GM23338 (cell line): ENCODE data around the gene BAX. TPM values are rescaled to one million over a fixed set of nuclear protein-coding genes. Genes with fewer than 3 reads are reported as not detected.

Experiments used
- ATAC-seq: fragments of 200-7000 bp; cut with Tn5 transposase; 3 replicates; pipeline ENCODE4 v1.9.1; 2020
- DNase-seq: peaks from one replicate; pipeline ENCODE4 v3.0.0-alpha.2; 2015; ENCODE audit warnings: low spot score
- H2AFZ ChIP-seq: fragments of 200-600 bp; sonication (generic); 2 replicates; pipeline ENCODE4 v1.8.0; 2016; ENCODE audit warnings: antibody characterized with exemption, mild to moderate bottlenecking, moderate library complexity
- H3F3A ChIP-seq: fragments of 200-600 bp; sonication (generic); replicated peaks from 2 replicates; pipeline ENCODE4 v1.8.0; 2017; ENCODE audit warnings: antibody characterized with exemption, mixed run types, low read depth
- H3K27ac ChIP-seq: fragments of 200-600 bp; sonication (generic); 2 replicates; pipeline ENCODE4 v1.6.1; 2016; ENCODE audit warnings: low read depth
- H3K27me3 ChIP-seq: fragments of 200-600 bp; sonication (generic); 2 replicates; pipeline ENCODE4 v1.8.0; 2016; ENCODE audit warnings: mild to moderate bottlenecking, mixed run types, moderate library complexity; ENCODE audit not compliant: insufficient read depth
- H3K36me3 ChIP-seq: fragments of 200-600 bp; sonication (generic); 2 replicates; pipeline ENCODE4 v1.8.0; 2016; ENCODE audit warnings: mild to moderate bottlenecking; ENCODE audit not compliant: insufficient read depth
- H3K4me1 ChIP-seq: fragments of 200-600 bp; sonication (generic); 2 replicates; pipeline ENCODE4 v1.8.0; 2016; ENCODE audit warnings: mild to moderate bottlenecking, moderate library complexity; ENCODE audit not compliant: insufficient read depth
- H3K4me2 ChIP-seq: fragments of 200-600 bp; sonication (generic); 2 replicates; pipeline ENCODE4 v1.7.1; 2017; ENCODE audit warnings: mixed run types
- H3K4me3 ChIP-seq: fragments of 200-600 bp; sonication (generic); 2 replicates; pipeline ENCODE4 v1.6.1; 2016; ENCODE audit warnings: mixed run types
- H3K79me2 ChIP-seq: fragments of 200-600 bp; sonication (generic); replicated peaks from 2 replicates; pipeline ENCODE4 v1.8.0; 2017; ENCODE audit warnings: mild to moderate bottlenecking; ENCODE audit not compliant: insufficient read depth
- H3K9me2 ChIP-seq: fragments of 200-600 bp; sonication (generic); 2 replicates; pipeline ENCODE4 v1.8.0; 2017; ENCODE audit not compliant: insufficient read depth
- H4K20me1 ChIP-seq: fragments of 200-600 bp; sonication (generic); replicated peaks from 2 replicates; pipeline ENCODE4 v1.8.0; 2017; ENCODE audit warnings: mild to moderate bottlenecking; ENCODE audit not compliant: insufficient read depth
- H3K27ac Mint-ChIP-seq: 2 replicates; pipeline ENCODE4 v1.8.0; 2020; ENCODE audit warnings: inconsistent platforms, mild to moderate bottlenecking, moderate library complexity, mixed read lengths
- H3K27me3 Mint-ChIP-seq: 3 replicates; pipeline ENCODE4 v1.8.0; 2022; ENCODE audit warnings: low read depth, mild to moderate bottlenecking, moderate library complexity, mixed read lengths, inconsistent platforms; ENCODE audit not compliant: insufficient read depth, poor library complexity
- H3K36me3 Mint-ChIP-seq: 3 replicates; pipeline ENCODE4 v1.8.0; 2021; ENCODE audit warnings: low read depth, mild to moderate bottlenecking, inconsistent platforms, moderate library complexity, mixed read lengths
- H3K4me1 Mint-ChIP-seq: 3 replicates; pipeline ENCODE4 v1.8.0; 2020; ENCODE audit warnings: mild to moderate bottlenecking, inconsistent platforms, mixed read lengths
- H3K4me3 Mint-ChIP-seq: 3 replicates; pipeline ENCODE4 v1.8.0; 2021; ENCODE audit warnings: moderate library complexity, mild to moderate bottlenecking, inconsistent platforms, mixed read lengths
- H3K9me3 Mint-ChIP-seq: 3 replicates; pipeline ENCODE4 v1.8.0; 2020; ENCODE audit warnings: moderate library complexity, mild to moderate bottlenecking, inconsistent platforms, mixed read lengths
- CREB1 ChIP-seq: fragments of 250-450 bp; sonication (Bioruptor Pico); IDR thresholded peaks from 2 replicates; pipeline ENCODE4 v1.5.0; 2020; ENCODE audit warnings: low read depth, mild to moderate bottlenecking, moderate library complexity
- CTCF ChIP-seq, 2 experiments: fragments of 200-600 bp in 1 of 2; sonication (generic) in 1 of 2; conservative IDR thresholded peaks; 2 replicates each; pipeline versions ENCODE4 v1.5.1 to v1.6.1; 2016 to 2017; ENCODE audit warnings: antibody characterized with exemption in 2 of 2, low read depth in 2 of 2, mild to moderate bottlenecking in 2 of 2, moderate library complexity in 1 of 2
- ETS1 ChIP-seq: IDR thresholded peaks from 2 replicates; pipeline ENCODE4 v1.6.1; 2016; ENCODE audit warnings: antibody characterized with exemption
- EZH2 ChIP-seq: fragments of 200-600 bp; sonication (generic); IDR thresholded peaks from one replicate; pipeline ENCODE4 v1.8.0; 2017; ENCODE audit warnings: antibody characterized with exemption, mild to moderate bottlenecking, low read depth; ENCODE audit not compliant: unreplicated experiment
- EZH2phosphoT487 ChIP-seq: fragments of 200-600 bp; sonication (generic); IDR thresholded peaks from one replicate; pipeline ENCODE4 v1.8.1; 2018; ENCODE audit warnings: antibody characterized with exemption; ENCODE audit not compliant: unreplicated experiment
- JUNB ChIP-seq: IDR thresholded peaks from one replicate; pipeline ENCODE4 v1.6.1; 2016; ENCODE audit warnings: antibody characterized with exemption; ENCODE audit not compliant: unreplicated experiment
- NANOG ChIP-seq: IDR thresholded peaks from 2 replicates; pipeline ENCODE4 v1.6.1; 2016; ENCODE audit warnings: antibody characterized with exemption, borderline replicate concordance
- POLR2AphosphoS5 ChIP-seq: IDR thresholded peaks from 2 replicates; pipeline ENCODE4 v1.6.1; 2016; ENCODE audit warnings: antibody characterized with exemption, low read depth
- REST ChIP-seq: IDR thresholded peaks from one replicate; pipeline ENCODE4 v1.6.1; 2018; ENCODE audit warnings: antibody characterized with exemption; ENCODE audit not compliant: unreplicated experiment
- STAT1 ChIP-seq: IDR thresholded peaks from one replicate; pipeline ENCODE4 v1.6.1; 2016; ENCODE audit warnings: antibody characterized with exemption; ENCODE audit not compliant: unreplicated experiment
- ZNF114 ChIP-seq: fragments of 250-450 bp; sonication (Bioruptor Pico); IDR thresholded peaks from 2 replicates; pipeline ENCODE4 v1.5.0; 2020; ENCODE audit warnings: mild to moderate bottlenecking, moderate library complexity
- ZNF331 ChIP-seq: fragments of 250-450 bp; sonication (Bioruptor Pico); IDR thresholded peaks from 2 replicates; pipeline ENCODE4 v1.5.0; 2020; ENCODE audit warnings: low read depth, mild to moderate bottlenecking, moderate library complexity
- ZNF462 ChIP-seq: fragments of 250-450 bp; sonication (Bioruptor Pico); IDR thresholded peaks from 2 replicates; pipeline ENCODE4 v1.5.0; 2020; ENCODE audit warnings: mild to moderate bottlenecking, moderate library complexity
- polyA plus RNA-seq: library from polyadenylated mRNA; unstranded; fragments of >200 nt; fragmentation: Nextera tagmentation; extraction: Ambion mirVana; gene quantifications from 2 replicates; pipeline ENCODE4 v1.2.1, GENCODE V29; 2016
- total RNA-seq: library from RNA; depleted of rRNA; stranded (reverse); fragments of >200 nt; shearing (Covaris generic); gene quantifications from 2 replicates; pipeline ENCODE4 v1.2.3, GENCODE V29; 2014

Gene BAX
- total and polyA plus RNA-seq, 2 experiments from 2014 or later: 179 to 261 TPM

- Histone ChIP-seq H3F3A (peaks cover 5% of the 10 kb centered on the region; the same call in 1 of the 2 replicates), H2AFZ (peak overlapping the region; percentile 28; the same call in 1 of the 2 replicates), H3K36me3 (no peaks in the 10 kb centered on the region), H3K4me1 (peaks cover 7% of the 10 kb centered on the region; the same call in 1 of the 2 replicates), H3K4me2 (no peak overlapping the region), H3K9me2 (no peaks in the 10 kb centered on the region), H3K27me3 (no peaks in the 10 kb centered on the region), H3K79me2 (peaks cover 10% of the 10 kb centered on the region), H3K4me3 (no peak overlapping the region), H3K27ac (no peak overlapping the region), H4K20me1 (0 out of 2 replicates have a peak, but pooled peaks cover 2% of the 10 kb centered on the region)
- Mint-ChIP-seq H3K9me3 (peaks cover 23% of the 10 kb centered on the region), H3K4me3 (no peak overlapping the region), H3K4me1 (peaks cover 11% of the 10 kb centered on the region), H3K36me3 (peaks cover 14% of the 10 kb centered on the region), H3K27me3 (peaks cover 20% of the 10 kb centered on the region), H3K27ac (no peak overlapping the region)
- DNase-seq (no peak), ATAC-seq (no peak)
- TF ChIP-seq STAT1 (no peak), ETS1 (no peak), JUNB (no peak), ZNF462 (CRISPR knock-in tag) (no peak), ZNF331 (CRISPR knock-in tag) (no peak), POLR2AphosphoS5 (no peak), EZH2phosphoT487 (no peak), EZH2 (no peak), CTCF (conservative IDR thresholded peaks at IDR 0.05; ENCODE audit: low read depth in 2 of 2) (no peak), NANOG (no peak), ZNF114 (CRISPR knock-in tag) (no peak), CREB1 (CRISPR knock-in tag) (no peak), REST (no peak)
Observed at GRCh38 chr19:48950830-48951519, 3.7 kb upstream of the BAX start.
